Vagina (tissue), 2 donors: ENCODE measurements around the gene EEIG2.

Experiments used
- POLR2AphosphoS5 ChIP-seq, 2 donors: sonication (generic); formaldehyde crosslinking; IDR thresholded peaks; one replicate each; pipeline ENCODE4 v1.9.0; 2017; ENCODE audit warnings: antibody characterized with exemption in 2 of 2, mild to moderate bottlenecking in 2 of 2, low read depth in 1 of 2; ENCODE audit not compliant: insufficient read depth in 1 of 2
- TF ChIP-seq, protein P1 (sequence below), 3 experiments: fragments of 450-650 bp in 2 of 3; fragments of 200-600 bp in 1 of 3; sonication (generic) in 1 of 3; IDR thresholded peaks; one replicate each; pipeline ENCODE4 v1.5.1; 2017 to 2019; ENCODE audit warnings: antibody characterized with exemption in 3 of 3, mild to moderate bottlenecking in 2 of 3, moderate library complexity in 2 of 3

DNA sequence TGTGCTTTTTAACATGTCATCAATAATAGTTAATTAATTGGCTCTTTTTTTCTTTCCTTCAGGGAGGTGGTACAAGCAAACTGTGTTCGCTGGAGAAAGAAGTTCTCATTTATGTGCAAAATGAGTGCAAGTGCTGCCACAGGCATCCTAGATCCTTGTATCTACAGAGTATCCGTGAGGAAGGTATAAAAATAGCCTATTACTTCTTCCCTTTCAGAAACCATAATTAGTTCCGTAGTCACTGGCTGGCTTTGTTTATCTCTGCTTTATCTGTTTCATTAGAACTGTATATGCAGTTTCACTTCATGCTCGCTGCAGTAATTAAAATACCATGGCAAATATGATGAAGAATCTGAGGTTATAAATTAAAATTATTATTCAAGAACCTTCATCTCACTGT, 40.6 kb downstream of the EEIG2 start:
- TF ChIP-seq, protein P1, sequence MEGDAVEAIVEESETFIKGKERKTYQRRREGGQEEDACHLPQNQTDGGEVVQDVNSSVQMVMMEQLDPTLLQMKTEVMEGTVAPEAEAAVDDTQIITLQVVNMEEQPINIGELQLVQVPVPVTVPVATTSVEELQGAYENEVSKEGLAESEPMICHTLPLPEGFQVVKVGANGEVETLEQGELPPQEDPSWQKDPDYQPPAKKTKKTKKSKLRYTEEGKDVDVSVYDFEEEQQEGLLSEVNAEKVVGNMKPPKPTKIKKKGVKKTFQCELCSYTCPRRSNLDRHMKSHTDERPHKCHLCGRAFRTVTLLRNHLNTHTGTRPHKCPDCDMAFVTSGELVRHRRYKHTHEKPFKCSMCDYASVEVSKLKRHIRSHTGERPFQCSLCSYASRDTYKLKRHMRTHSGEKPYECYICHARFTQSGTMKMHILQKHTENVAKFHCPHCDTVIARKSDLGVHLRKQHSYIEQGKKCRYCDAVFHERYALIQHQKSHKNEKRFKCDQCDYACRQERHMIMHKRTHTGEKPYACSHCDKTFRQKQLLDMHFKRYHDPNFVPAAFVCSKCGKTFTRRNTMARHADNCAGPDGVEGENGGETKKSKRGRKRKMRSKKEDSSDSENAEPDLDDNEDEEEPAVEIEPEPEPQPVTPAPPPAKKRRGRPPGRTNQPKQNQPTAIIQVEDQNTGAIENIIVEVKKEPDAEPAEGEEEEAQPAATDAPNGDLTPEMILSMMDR (IDR thresholded peaks at IDR 0.05) = no peak
- no peak for TF ChIP-seq POLR2AphosphoS5 (IDR thresholded peaks at IDR 0.05; ENCODE audit: insufficient read depth in 1 of 2, low read depth in 1 of 2)
